D721Med (cell line): ENCODE data around the gene PRUNE2.
"Not testable (repeated sequence)": the region's sequence is repeated elsewhere in the genome, so short reads cannot be mapped to it uniquely, and the experiment has no call there.

ENCODE experiments used
- DNase-seq: peaks from one replicate; pipeline ENCODE4 v3.0.0; 2011; ENCODE audit warnings: low spot score; ENCODE audit not compliant: insufficient read length
- FAIRE-seq: peaks from 2 replicates; lab custom pipeline; 2011; peaks lifted over from hg19 to GRCh38; lab: Jason Lieb, UNC
- TF ChIP-seq, protein P1 (sequence below): IDR thresholded peaks from 2 replicates; pipeline ENCODE4 v1.5.1; 2012; ENCODE audit warnings: mild to moderate bottlenecking, control low read depth; ENCODE audit not compliant: insufficient read depth; ENCODE audit errors: missing control alignments

PRUNE2 gene

DNA sequence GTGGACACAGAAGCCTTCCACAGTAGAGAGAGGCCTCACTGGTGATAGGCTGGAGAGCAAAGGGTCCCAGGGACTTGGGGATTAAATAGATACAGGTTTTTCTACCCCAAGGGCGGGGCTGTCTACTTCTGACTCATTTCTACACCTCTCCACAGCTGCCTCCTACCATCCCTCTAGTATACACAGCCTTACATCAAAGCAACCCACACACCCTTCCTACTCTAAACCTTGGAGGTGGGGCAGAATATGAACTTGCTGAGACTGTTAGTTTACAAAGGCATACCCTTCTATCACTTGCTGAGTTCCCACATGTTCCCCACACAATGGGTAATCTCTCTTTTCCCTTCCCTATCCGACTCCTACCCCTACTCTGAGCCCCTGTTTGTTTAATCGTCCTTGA lies 161.6 kb downstream of the PRUNE2 start:
- FAIRE-seq (no peak), DNase-seq (no peak)
- TF ChIP-seq, protein P1, sequence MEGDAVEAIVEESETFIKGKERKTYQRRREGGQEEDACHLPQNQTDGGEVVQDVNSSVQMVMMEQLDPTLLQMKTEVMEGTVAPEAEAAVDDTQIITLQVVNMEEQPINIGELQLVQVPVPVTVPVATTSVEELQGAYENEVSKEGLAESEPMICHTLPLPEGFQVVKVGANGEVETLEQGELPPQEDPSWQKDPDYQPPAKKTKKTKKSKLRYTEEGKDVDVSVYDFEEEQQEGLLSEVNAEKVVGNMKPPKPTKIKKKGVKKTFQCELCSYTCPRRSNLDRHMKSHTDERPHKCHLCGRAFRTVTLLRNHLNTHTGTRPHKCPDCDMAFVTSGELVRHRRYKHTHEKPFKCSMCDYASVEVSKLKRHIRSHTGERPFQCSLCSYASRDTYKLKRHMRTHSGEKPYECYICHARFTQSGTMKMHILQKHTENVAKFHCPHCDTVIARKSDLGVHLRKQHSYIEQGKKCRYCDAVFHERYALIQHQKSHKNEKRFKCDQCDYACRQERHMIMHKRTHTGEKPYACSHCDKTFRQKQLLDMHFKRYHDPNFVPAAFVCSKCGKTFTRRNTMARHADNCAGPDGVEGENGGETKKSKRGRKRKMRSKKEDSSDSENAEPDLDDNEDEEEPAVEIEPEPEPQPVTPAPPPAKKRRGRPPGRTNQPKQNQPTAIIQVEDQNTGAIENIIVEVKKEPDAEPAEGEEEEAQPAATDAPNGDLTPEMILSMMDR = no peak

DNA sequence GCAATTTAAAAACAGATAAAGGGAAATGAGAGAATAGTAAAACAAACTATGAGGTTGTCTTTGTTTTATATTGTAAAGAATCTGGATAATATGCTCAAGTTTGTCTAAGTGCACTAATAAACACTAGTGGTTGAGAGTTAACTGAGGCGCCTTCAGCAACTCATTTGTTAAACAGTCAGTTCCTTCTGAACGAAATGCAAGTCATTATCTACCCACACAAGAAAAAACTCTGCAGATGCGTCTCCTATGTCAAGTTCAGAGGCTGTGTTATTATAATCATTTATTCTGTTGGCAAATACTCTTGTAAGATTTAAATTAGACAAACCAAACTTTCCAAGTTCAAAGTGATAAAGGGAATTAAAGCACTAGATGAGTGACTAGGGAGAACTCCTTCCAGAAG lies 162.0 kb downstream of the PRUNE2 start:
- TF ChIP-seq, protein P1 = no peak
- FAIRE-seq = no peak
- no peak for DNase-seq

- not testable (repeated sequence) for DNase-seq, FAIRE-seq
These were observed 163.0 kb downstream of the PRUNE2 start for GRCh38 chr9:76742890-76743289.

DNA sequence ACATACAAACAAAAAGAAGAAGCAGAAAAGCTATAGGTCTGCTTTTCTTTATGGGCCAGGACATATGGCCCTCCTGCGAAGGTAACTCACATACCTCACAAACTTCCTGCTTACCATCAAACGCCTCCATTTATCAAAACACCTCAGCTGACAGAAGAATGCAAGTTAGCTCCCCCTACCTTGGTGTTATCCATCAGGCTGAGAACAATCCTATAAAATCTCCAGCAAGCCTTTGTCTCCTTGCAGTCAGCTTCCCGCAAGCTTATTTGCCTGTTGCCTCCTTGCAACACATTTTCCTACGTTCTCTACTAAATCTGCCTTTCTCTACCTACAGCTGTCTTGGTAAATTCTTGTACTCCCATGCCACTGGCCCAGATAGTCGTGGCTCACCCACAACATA lies 164.4 kb downstream of the PRUNE2 start:
- TF ChIP-seq, protein P1 = no peak
- DNase-seq = no peak
- FAIRE-seq = no peak

GRCh38 chr9:76738402-76738801 lies 167.5 kb downstream of the PRUNE2 start:
- FAIRE-seq = no peak
- TF ChIP-seq, protein P1 = no peak
- DNase-seq = no peak

DNA sequence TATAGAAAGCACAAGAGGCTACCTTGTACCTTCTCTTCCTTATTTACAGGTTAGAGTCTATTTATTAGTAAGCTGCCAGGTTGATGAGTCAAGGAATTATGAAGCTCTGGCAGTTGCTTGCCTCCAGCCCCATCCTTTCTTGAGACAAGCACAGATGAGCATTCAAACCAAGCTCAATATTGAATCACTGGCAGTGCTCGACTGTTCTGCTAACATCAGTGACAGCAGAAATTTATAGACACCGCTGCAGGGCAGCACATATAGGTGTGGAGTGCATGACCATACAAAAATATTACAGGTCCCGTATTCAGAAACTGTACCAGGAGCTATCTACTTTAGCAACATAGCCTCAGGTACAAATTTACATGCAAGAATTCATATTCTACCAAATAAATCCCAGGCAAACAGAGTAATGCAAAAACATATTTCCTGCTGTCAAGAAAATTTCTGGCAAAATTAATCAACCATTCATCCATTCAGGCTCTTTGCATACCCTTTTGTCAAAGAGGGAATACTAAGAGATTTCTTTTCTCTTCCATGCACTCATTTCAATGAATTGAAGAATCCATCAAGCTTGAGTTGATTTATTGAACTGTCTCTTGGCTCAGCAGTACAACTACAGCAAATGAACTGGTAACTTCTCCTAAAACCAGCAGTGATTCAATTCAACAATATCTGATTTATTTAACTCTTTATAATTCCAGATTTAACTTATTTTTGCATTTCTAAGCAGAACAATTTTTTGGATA lies 168.6 kb downstream of the PRUNE2 start:
- DNase-seq (no peak), FAIRE-seq (no peak)
- TF ChIP-seq, protein P1 = no peak

- DNase-seq = no peak
- TF ChIP-seq, protein P1 = no peak
- no peak for FAIRE-seq
These were observed 171.2 kb downstream of the PRUNE2 start for GRCh38 chr9:76734716-76735115.
